Natural killer cell (primary cell): Measurements from ENCODE around the gene IRX6. TPM values are rescaled to one million over a fixed set of nuclear protein-coding genes. Genes with fewer than 3 reads are reported as not detected.

Experiments used
- ATAC-seq, 3 donors: fragments of 150-1000 bp in 2 of 3; fragments of 200-7000 bp in 1 of 3; cut with Tn5 transposase; 1 replicate in 1 of 3; 2 replicates in 2 of 3; pipeline ENCODE4 v1.10.0; 2021; ENCODE audit warnings: mild to moderate bottlenecking in 2 of 3, moderate library complexity in 2 of 3
- DNase-seq, 2 donors: peaks; one replicate each; pipeline versions ENCODE4 v3.0.0 to v3.0.0-alpha.2; 2013 to 2021; ENCODE audit warnings: mixed read lengths in 1 of 2
- H3K27ac ChIP-seq: one replicate; pipeline ENCODE4 v1.5.1; 2013; ENCODE audit warnings: mild to moderate bottlenecking, low read length
- H3K27me3 ChIP-seq: one replicate; pipeline ENCODE4 v1.6.1; 2013; ENCODE audit warnings: low read length; ENCODE audit not compliant: control insufficient read depth, insufficient read depth
- H3K36me3 ChIP-seq: one replicate; pipeline ENCODE4 v1.6.1; 2013; ENCODE audit warnings: low read length; ENCODE audit not compliant: control insufficient read depth, insufficient read depth
- H3K4me1 ChIP-seq: one replicate; pipeline ENCODE4 v1.6.1; 2013; ENCODE audit warnings: low read length; ENCODE audit not compliant: control insufficient read depth, insufficient read depth
- H3K4me3 ChIP-seq: one replicate; pipeline ENCODE4 v1.5.1; 2013; ENCODE audit warnings: low read length
- H3K9me3 ChIP-seq: one replicate; pipeline ENCODE4 v1.6.1; 2013; ENCODE audit warnings: low read length; ENCODE audit not compliant: control insufficient read depth, insufficient read depth
- H3K27ac Mint-ChIP-seq, 2 donors: one replicate each; pipeline ENCODE4 v1.8.0; 2022; ENCODE audit warnings: mild to moderate bottlenecking in 2 of 2, mixed read lengths in 2 of 2, moderate library complexity in 1 of 2
- H3K27me3 Mint-ChIP-seq, 2 donors: one replicate each; pipeline ENCODE4 v1.8.0; 2022; ENCODE audit warnings: low read depth in 2 of 2, mixed read lengths in 2 of 2
- H3K36me3 Mint-ChIP-seq: one replicate; pipeline ENCODE4 v1.8.0; 2022; ENCODE audit warnings: mixed read lengths
- H3K4me1 Mint-ChIP-seq, 2 donors: one replicate each; pipeline ENCODE4 v1.8.0; 2022; ENCODE audit warnings: mixed read lengths in 2 of 2
- H3K4me3 Mint-ChIP-seq: one replicate; pipeline ENCODE4 v1.8.0; 2022; ENCODE audit warnings: mild to moderate bottlenecking, moderate library complexity, mixed read lengths
- H3K9me3 Mint-ChIP-seq, 2 donors: one replicate each; pipeline ENCODE4 v1.8.0; 2022; ENCODE audit warnings: mixed read lengths in 2 of 2
- WGBS: methylation state at CpG from one replicate; pipeline ENCODE4 v1.1.7; 2013; ENCODE audit warnings: missing lambda C conversion rate; ENCODE audit not compliant: insufficient coverage; 5-methylcytosine and 5-hydroxymethylcytosine counted together
- intact Hi-C: fragments of 100-400 bp; cut with micrococcal nuclease; formaldehyde crosslinking; loops from one replicate; pipeline ENCODE4 v1.14.2; 2022
- total RNA-seq, 4 donors: library from RNA; stranded (reverse); fragments of 120-200 nt in 1 of 4; gene quantifications; one replicate each; pipeline versions ENCODE4 v1.2.3 to v1.2.4, GENCODE V29; 2013 to 2022
- TF ChIP-seq, protein P1 (sequence below): fragments of 200-600 bp; IDR thresholded peaks from one replicate; pipeline ENCODE4 v1.8.0; 2022; ENCODE audit warnings: antibody characterized with exemption

The IRX6 gene
- total RNA-seq, 3 donors from 2014 or later (not counting 1 experiment from before 2014, with no cell fraction given) = not detected

DNA sequence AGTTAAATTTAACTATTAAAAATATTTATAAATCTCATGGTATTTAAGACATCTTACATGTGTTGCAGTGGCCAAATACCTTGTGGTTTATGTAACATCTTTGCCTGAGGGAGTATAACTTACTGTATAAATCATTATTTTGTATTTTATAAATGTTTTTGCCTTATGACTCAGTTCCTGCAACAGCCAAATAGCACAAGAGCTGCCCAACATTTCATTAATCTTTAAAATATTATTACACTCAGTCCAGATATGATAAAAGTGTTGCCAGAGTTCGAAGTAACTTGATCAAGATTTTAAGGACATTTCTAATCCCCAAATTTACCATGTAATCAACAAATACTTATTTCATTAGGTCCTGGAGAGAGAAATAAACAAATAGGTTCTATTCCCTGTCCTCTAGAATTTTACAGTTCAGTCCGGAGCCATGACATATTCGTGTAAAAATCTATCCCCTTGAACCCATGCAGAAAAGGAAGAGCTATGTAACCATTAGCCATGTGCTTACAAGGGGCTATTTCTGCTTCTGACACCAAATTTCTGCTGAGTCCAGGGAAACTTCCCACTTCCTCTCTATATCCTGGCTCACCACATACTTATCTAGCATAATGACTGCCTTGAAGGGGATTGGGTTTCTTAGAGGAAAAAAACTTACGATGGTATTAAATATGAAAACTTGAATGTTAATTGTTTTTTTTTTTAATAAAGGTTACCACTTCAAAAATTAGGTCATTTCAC is 44.0 kb downstream of the IRX6 start:
- H3K4me3 Mint-ChIP-seq = no peak overlapping the region
- WGBS = 60% methylated on average over 2 of the region's 4 CpGs
- H3K36me3 Mint-ChIP-seq = no peaks in the 10 kb centered on the region
- no peak overlapping the region for H3K27ac ChIP-seq
- no peaks in the 10 kb centered on the region for H3K9me3 ChIP-seq
- no peak overlapping the region for H3K4me3 ChIP-seq
- peaks cover 6% of the 10 kb centered on the region for H3K27me3 ChIP-seq
- DNase-seq = no peak
- H3K4me1 ChIP-seq = no peaks in the 10 kb centered on the region
- no peak for ATAC-seq
- TF ChIP-seq, protein P1, sequence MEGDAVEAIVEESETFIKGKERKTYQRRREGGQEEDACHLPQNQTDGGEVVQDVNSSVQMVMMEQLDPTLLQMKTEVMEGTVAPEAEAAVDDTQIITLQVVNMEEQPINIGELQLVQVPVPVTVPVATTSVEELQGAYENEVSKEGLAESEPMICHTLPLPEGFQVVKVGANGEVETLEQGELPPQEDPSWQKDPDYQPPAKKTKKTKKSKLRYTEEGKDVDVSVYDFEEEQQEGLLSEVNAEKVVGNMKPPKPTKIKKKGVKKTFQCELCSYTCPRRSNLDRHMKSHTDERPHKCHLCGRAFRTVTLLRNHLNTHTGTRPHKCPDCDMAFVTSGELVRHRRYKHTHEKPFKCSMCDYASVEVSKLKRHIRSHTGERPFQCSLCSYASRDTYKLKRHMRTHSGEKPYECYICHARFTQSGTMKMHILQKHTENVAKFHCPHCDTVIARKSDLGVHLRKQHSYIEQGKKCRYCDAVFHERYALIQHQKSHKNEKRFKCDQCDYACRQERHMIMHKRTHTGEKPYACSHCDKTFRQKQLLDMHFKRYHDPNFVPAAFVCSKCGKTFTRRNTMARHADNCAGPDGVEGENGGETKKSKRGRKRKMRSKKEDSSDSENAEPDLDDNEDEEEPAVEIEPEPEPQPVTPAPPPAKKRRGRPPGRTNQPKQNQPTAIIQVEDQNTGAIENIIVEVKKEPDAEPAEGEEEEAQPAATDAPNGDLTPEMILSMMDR = no peak
- H3K9me3 Mint-ChIP-seq = no peaks in the 10 kb centered on the region
- H3K27me3 Mint-ChIP-seq = peaks cover 32 to 67% of the 10 kb centered on the region in 2 donors
- no peaks in the 10 kb centered on the region for H3K4me1 Mint-ChIP-seq
- intact Hi-C loops = no loop called here
- H3K27ac Mint-ChIP-seq = no peak overlapping the region
- H3K36me3 ChIP-seq = no peaks in the 10 kb centered on the region

DNA sequence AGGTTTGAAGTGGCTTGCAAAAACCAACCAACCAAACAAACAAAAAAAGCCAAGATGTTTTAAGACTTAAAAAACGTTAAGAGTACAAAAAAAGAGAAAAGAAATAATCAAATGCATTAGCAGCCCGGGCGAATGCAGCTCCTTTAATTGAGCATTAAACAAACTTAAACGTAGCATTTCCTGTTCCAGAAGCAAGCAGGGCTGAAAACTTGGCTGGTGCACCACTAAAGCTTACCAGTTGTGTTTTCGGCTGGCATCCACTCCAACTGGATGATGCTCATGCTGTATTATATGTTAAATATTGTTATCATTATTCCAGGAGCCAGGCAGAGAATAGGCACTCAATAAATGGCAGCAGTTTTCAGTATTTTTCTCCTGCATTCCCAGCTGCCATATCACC is 45.1 kb downstream of the IRX6 start:
- H3K27ac Mint-ChIP-seq = no peak overlapping the region
- H3K36me3 ChIP-seq = no peaks in the 10 kb centered on the region

DNA sequence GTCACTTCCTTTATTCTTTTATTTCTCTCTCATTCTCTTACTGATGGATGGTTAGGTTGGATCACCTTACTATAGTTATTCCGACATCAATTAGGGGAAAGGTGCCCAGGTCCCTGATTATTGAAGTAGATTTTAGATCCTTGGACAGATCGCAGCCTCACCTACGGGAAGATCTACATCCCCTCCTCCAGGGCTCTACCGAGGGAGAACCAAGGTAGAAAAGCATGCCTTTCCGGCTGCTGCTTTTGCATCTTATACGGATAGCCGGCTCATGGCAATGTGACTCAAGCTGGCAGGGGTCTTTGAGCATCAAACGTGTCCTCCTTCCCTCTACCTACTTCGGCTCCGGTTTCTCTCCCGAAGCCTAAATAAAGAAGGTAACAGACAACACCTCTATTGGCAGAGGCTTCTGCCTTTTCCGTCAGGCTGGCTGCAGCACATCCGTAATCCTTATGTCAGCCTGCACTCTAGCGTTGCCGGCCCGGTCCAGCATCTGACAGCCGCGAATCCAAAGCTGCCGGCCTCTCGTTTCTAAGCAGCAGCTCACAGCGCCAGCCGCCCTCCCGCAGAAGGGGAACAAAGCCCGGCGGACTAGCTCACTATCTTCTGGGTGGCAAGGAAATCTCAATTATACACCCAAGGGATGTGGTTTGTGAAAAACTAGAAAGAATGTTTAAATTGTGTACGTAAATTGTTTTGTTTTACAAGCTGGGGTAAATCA is 46.9 kb downstream of the IRX6 start:
- intact Hi-C loops = no loop called here
- no peak overlapping the region for H3K27ac ChIP-seq
- ATAC-seq (no peak), DNase-seq (no peak)
- H3K27me3 ChIP-seq = peaks cover 6% of the 10 kb centered on the region
- H3K27me3 Mint-ChIP-seq = peaks cover 35 to 64% of the 10 kb centered on the region in 2 donors
- no peak overlapping the region for H3K4me3 Mint-ChIP-seq
- H3K36me3 ChIP-seq = no peaks in the 10 kb centered on the region
- H3K9me3 Mint-ChIP-seq = no peaks in the 10 kb centered on the region
- H3K4me1 Mint-ChIP-seq = no peaks in the 10 kb centered on the region
- TF ChIP-seq, protein P1 = no peak
- no peak overlapping the region for H3K27ac Mint-ChIP-seq
- no peaks in the 10 kb centered on the region for H3K9me3 ChIP-seq
- no peaks in the 10 kb centered on the region for H3K4me1 ChIP-seq
- H3K36me3 Mint-ChIP-seq = no peaks in the 10 kb centered on the region
- no peak overlapping the region for H3K4me3 ChIP-seq
- 7% methylated on average over 24 of the region's 26 CpGs for WGBS

More for the DNA sequence above, 45.1 kb downstream of the IRX6 start:
- Histone ChIP-seq H3K27me3 (peaks cover 6% of the 10 kb centered on the region), H3K27ac (no peak overlapping the region), H3K4me1 (no peaks in the 10 kb centered on the region), H3K4me3 (no peak overlapping the region), H3K9me3 (no peaks in the 10 kb centered on the region)
- DNase-seq (no peak), ATAC-seq (no peak)
- WGBS = 58% methylated on average over 5 of the region's 5 CpGs
- Mint-ChIP-seq H3K9me3 (no peaks in the 10 kb centered on the region), H3K4me3 (no peak overlapping the region), H3K27me3 (peaks cover 35 to 71% of the 10 kb centered on the region in 2 donors), H3K4me1 (no peaks in the 10 kb centered on the region), H3K36me3 (no peaks in the 10 kb centered on the region)
- TF ChIP-seq, protein P1 = no peak
- intact Hi-C loops = no loop called here
